GM23248 (cell line): ENCODE results near the gene PTTG2. TPM values are rescaled to one million over a fixed set of nuclear protein-coding genes. Genes with fewer than 3 reads are reported as not detected.

Source experiments
- DNase-seq: peaks from one replicate; pipeline ENCODE4 v3.0.0-alpha.2; 2015
- H2AFZ ChIP-seq: fragments of 200-600 bp; sonication (generic); 2 replicates; pipeline ENCODE4 v1.6.1; 2016; ENCODE audit warnings: antibody characterized with exemption
- H3F3A ChIP-seq: fragments of 200-600 bp; sonication (generic); 2 replicates; pipeline ENCODE4 v1.6.1; 2016; ENCODE audit warnings: mild to moderate bottlenecking, antibody characterized with exemption, mixed run types; ENCODE audit not compliant: insufficient read depth
- H3K27ac ChIP-seq: fragments of 200-600 bp; sonication (generic); 2 replicates; pipeline ENCODE4 v1.5.1; 2016; ENCODE audit warnings: mild to moderate bottlenecking
- H3K27me3 ChIP-seq: fragments of 200-600 bp; sonication (generic); replicated peaks from 2 replicates; pipeline ENCODE4 v1.6.1; 2016; ENCODE audit warnings: mild to moderate bottlenecking; ENCODE audit not compliant: insufficient read depth
- H3K36me3 ChIP-seq: fragments of 200-600 bp; sonication (generic); 2 replicates; pipeline ENCODE4 v1.6.1; 2016; ENCODE audit warnings: low read depth, mild to moderate bottlenecking
- H3K4me1 ChIP-seq: fragments of 200-600 bp; sonication (generic); 2 replicates; pipeline ENCODE4 v1.6.1; 2016; ENCODE audit warnings: mild to moderate bottlenecking; ENCODE audit not compliant: insufficient read depth
- H3K4me2 ChIP-seq: fragments of 200-600 bp; sonication (generic); one replicate; pipeline ENCODE4 v1.6.1; 2016; ENCODE audit warnings: mild to moderate bottlenecking; ENCODE audit not compliant: unreplicated experiment
- H3K4me3 ChIP-seq: fragments of 200-600 bp; sonication (generic); 2 replicates; pipeline ENCODE4 v1.5.1; 2016; ENCODE audit warnings: mild to moderate bottlenecking
- H3K79me2 ChIP-seq: fragments of 200-600 bp; sonication (generic); 2 replicates; pipeline ENCODE4 v1.6.1; 2016; ENCODE audit warnings: mild to moderate bottlenecking; ENCODE audit not compliant: insufficient read depth
- H3K9ac ChIP-seq: fragments of 200-600 bp; sonication (generic); 2 replicates; pipeline ENCODE4 v1.6.1; 2016; ENCODE audit warnings: mild to moderate bottlenecking
- H3K9me2 ChIP-seq: fragments of 200-600 bp; sonication (generic); 2 replicates; pipeline ENCODE4 v1.6.1; 2016; ENCODE audit warnings: mixed run types, mild to moderate bottlenecking, moderate library complexity; ENCODE audit not compliant: insufficient read depth
- H3K9me3 ChIP-seq: fragments of 200-600 bp; sonication (generic); one replicate; pipeline ENCODE4 v1.6.1; 2017; ENCODE audit warnings: low read depth
- H4K20me1 ChIP-seq: fragments of 200-600 bp; sonication (generic); 2 replicates; pipeline ENCODE4 v1.6.0; 2016; ENCODE audit not compliant: insufficient read depth
- EZH2 ChIP-seq: fragments of 200-600 bp; sonication (generic); IDR thresholded peaks from 2 replicates; pipeline ENCODE4 v1.6.1; 2018; ENCODE audit warnings: antibody characterized with exemption, mild to moderate bottlenecking; ENCODE audit not compliant: insufficient read depth, poor library complexity, severe bottlenecking
- EZH2phosphoT487 ChIP-seq: fragments of 200-600 bp; sonication (generic); IDR thresholded peaks from 2 replicates; pipeline ENCODE4 v1.6.1; 2018; ENCODE audit warnings: antibody characterized with exemption, moderate library complexity, mild to moderate bottlenecking, low read depth; ENCODE audit not compliant: insufficient read depth
- WGBS, 2 experiments: methylation state at CpG; one replicate each; pipeline ENCODE4 v1.1.6; 2015 to 2017; ENCODE audit warnings: low lambda C conversion rate in 2 of 2, low coverage in 1 of 2; ENCODE audit errors: missing lambda C conversion rate in 2 of 2; 5-methylcytosine and 5-hydroxymethylcytosine counted together
- in situ Hi-C: fragments of 300-500 bp; cut with MboI; formaldehyde crosslinking; loops from 2 replicates; pipeline ENCODE4 v1.15.0; 2020
- polyA plus RNA-seq: library from polyadenylated mRNA; unstranded; fragments of >200 nt; fragmentation: Nextera tagmentation; extraction: Ambion mirVana; gene quantifications from 2 replicates; pipeline ENCODE4 v1.2.1, GENCODE V29; 2016
- total RNA-seq: library from RNA; depleted of rRNA; stranded (reverse); fragments of >200 nt; shearing (Covaris generic); gene quantifications from 2 replicates; pipeline ENCODE4 v1.2.3, GENCODE V29; 2014

PTTG2 gene
- total and polyA plus RNA-seq, 2 experiments from 2014 or later = not detected

GRCh38 chr4:37995299-37995821 lies 35.2 kb downstream of the PTTG2 start:
- H3K27ac ChIP-seq = no peak overlapping the region
- no peak overlapping the region for H3K4me2 ChIP-seq
- no peaks in the 10 kb centered on the region for H3K4me1 ChIP-seq
- no peak overlapping the region for H3K9ac ChIP-seq
- no peaks in the 10 kb centered on the region for H3K9me3 ChIP-seq
- H4K20me1 ChIP-seq = no peaks in the 10 kb centered on the region
- in situ Hi-C loops = no loop called here
- no peak for DNase-seq
- WGBS, 2 experiments = 79 to 81% methylated on average over 5 of the region's 5 CpGs
- H3K9me2 ChIP-seq = no peaks in the 10 kb centered on the region
- H3K36me3 ChIP-seq = no peaks in the 10 kb centered on the region
- TF ChIP-seq EZH2 = no peak
- no peak for TF ChIP-seq EZH2phosphoT487
- H3F3A ChIP-seq = no peaks in the 10 kb centered on the region
- no peak overlapping the region for H2AFZ ChIP-seq
- H3K79me2 ChIP-seq = no peaks in the 10 kb centered on the region
- no peaks in the 10 kb centered on the region for H3K27me3 ChIP-seq
- H3K4me3 ChIP-seq = no peak overlapping the region

- in situ Hi-C loops = no loop called here
- Histone ChIP-seq H3K27me3 (no peaks in the 10 kb centered on the region), H3K27ac (no peak overlapping the region), H2AFZ (no peak overlapping the region), H3K79me2 (no peaks in the 10 kb centered on the region), H3K4me1 (no peaks in the 10 kb centered on the region), H3K36me3 (no peaks in the 10 kb centered on the region), H3K9ac (no peak overlapping the region), H3K4me2 (no peak overlapping the region), H3F3A (no peaks in the 10 kb centered on the region), H3K9me3 (no peaks in the 10 kb centered on the region), H3K4me3 (no peak overlapping the region), H3K9me2 (no peaks in the 10 kb centered on the region), H4K20me1 (no peaks in the 10 kb centered on the region)
- no peak for DNase-seq
- WGBS, 2 experiments = 96 to 97% methylated on average over 7 of the region's 7 CpGs
- TF ChIP-seq EZH2 (no peak), EZH2phosphoT487 (no peak)
Measured at GRCh38 chr4:37995981-37996775, 36.0 kb downstream of the PTTG2 start.

- Histone ChIP-seq H3K9ac (no peak overlapping the region), H3K27me3 (no peaks in the 10 kb centered on the region), H3K4me2 (no peak overlapping the region), H3K36me3 (no peaks in the 10 kb centered on the region), H3K27ac (no peak overlapping the region), H3K9me3 (no peaks in the 10 kb centered on the region), H2AFZ (no peak overlapping the region), H3K4me1 (no peaks in the 10 kb centered on the region), H3F3A (no peaks in the 10 kb centered on the region), H3K79me2 (no peaks in the 10 kb centered on the region), H3K4me3 (no peak overlapping the region), H3K9me2 (no peaks in the 10 kb centered on the region), H4K20me1 (no peaks in the 10 kb centered on the region)
- 71 to 73% methylated on average over 9 of the region's 9 CpGs for WGBS, 2 experiments
- DNase-seq = no peak
- no peak for TF ChIP-seq EZH2
- no peak for TF ChIP-seq EZH2phosphoT487
- in situ Hi-C loops = no loop called here
Measured at GRCh38 chr4:37998226-37998625, 38.0 kb downstream of the PTTG2 start.

GRCh38 chr4:37999000-37999716 lies 39.0 kb downstream of the PTTG2 start:
- H4K20me1 ChIP-seq = no peaks in the 10 kb centered on the region
- H2AFZ ChIP-seq = no peak overlapping the region
- no peaks in the 10 kb centered on the region for H3K79me2 ChIP-seq
- TF ChIP-seq EZH2 (no peak), EZH2phosphoT487 (no peak)
- in situ Hi-C loops = no loop called here
- no peak for DNase-seq
- no peaks in the 10 kb centered on the region for H3K36me3 ChIP-seq
- H3K4me3 ChIP-seq = no peak overlapping the region
- no peaks in the 10 kb centered on the region for H3K9me2 ChIP-seq
- no peak overlapping the region for H3K27ac ChIP-seq
- H3F3A ChIP-seq = no peaks in the 10 kb centered on the region
- H3K4me1 ChIP-seq = no peaks in the 10 kb centered on the region
- 97 to 98% methylated on average over 12 of the region's 12 CpGs for WGBS, 2 experiments
- no peaks in the 10 kb centered on the region for H3K9me3 ChIP-seq
- H3K27me3 ChIP-seq = no peaks in the 10 kb centered on the region
- no peak overlapping the region for H3K4me2 ChIP-seq
- no peak overlapping the region for H3K9ac ChIP-seq
